ENCODE results near the gene C21orf91.

Gene C21orf91

GRCh38 chr21:17819114-17819876 lies at the start of gene C21orf91:
Gene C21orf91 (minus strand): TSS chr21:17819356. CDS start chr21:17818318, 1,038 bp downstream.
- FAIRE-seq: no peak
- TF ChIP-seq POLR2A (IDR thresholded peaks at IDR 0.05; ENCODE audit: low read depth, low read length): peak; percentile 95
- peak; percentile 94 for DNase-seq (ENCODE audit: insufficient read length, low spot score)

- FAIRE-seq (no peak), DNase-seq (ENCODE audit: insufficient read length, low spot score) (no peak)
- TF ChIP-seq POLR2A (IDR thresholded peaks at IDR 0.05; ENCODE audit: low read depth, low read length): no peak
Measured at GRCh38 chr21:17866590-17866989, 47.4 kb upstream of the C21orf91 start.

GRCh38 chr21:17859661-17860060 lies 40.5 kb upstream of the C21orf91 start:
- no peak for TF ChIP-seq POLR2A (IDR thresholded peaks at IDR 0.05; ENCODE audit: low read depth, low read length)
- DNase-seq (ENCODE audit: insufficient read length, low spot score) (no peak), FAIRE-seq (no peak)

GRCh38 chr21:17858747-17859146 lies 39.6 kb upstream of the C21orf91 start:
- FAIRE-seq (no peak), DNase-seq (ENCODE audit: insufficient read length, low spot score) (no peak)
- no peak for TF ChIP-seq POLR2A (IDR thresholded peaks at IDR 0.05; ENCODE audit: low read depth, low read length)

- FAIRE-seq (no peak), DNase-seq (ENCODE audit: insufficient read length, low spot score) (no peak)
- TF ChIP-seq POLR2A (IDR thresholded peaks at IDR 0.05; ENCODE audit: low read depth, low read length): no peak
Measured at GRCh38 chr21:17854745-17855144, 35.6 kb upstream of the C21orf91 start.

- DNase-seq (ENCODE audit: insufficient read length, low spot score): no peak
- TF ChIP-seq POLR2A (IDR thresholded peaks at IDR 0.05; ENCODE audit: low read depth, low read length): no peak
- no peak for FAIRE-seq
Measured at GRCh38 chr21:17853393-17854275, 34.5 kb upstream of the C21orf91 start.

- DNase-seq (ENCODE audit: insufficient read length, low spot score) (peak; percentile 75), FAIRE-seq (peak; percentile 97)
- no peak for TF ChIP-seq POLR2A (IDR thresholded peaks at IDR 0.05; ENCODE audit: low read depth, low read length)
Measured at GRCh38 chr21:17848228-17848627, 29.1 kb upstream of the C21orf91 start.

- TF ChIP-seq POLR2A (IDR thresholded peaks at IDR 0.05; ENCODE audit: low read depth, low read length): no peak
- no peak for FAIRE-seq
- DNase-seq (ENCODE audit: insufficient read length, low spot score): no peak
Measured at GRCh38 chr21:17841103-17841502, 21.9 kb upstream of the C21orf91 start.

GRCh38 chr21:17834639-17835354 lies 15.6 kb upstream of the C21orf91 start:
- DNase-seq (ENCODE audit: insufficient read length, low spot score): no peak
- TF ChIP-seq POLR2A (IDR thresholded peaks at IDR 0.05; ENCODE audit: low read depth, low read length): no peak
- FAIRE-seq: no peak

- TF ChIP-seq POLR2A (IDR thresholded peaks at IDR 0.05; ENCODE audit: low read depth, low read length): no peak
- FAIRE-seq (no peak), DNase-seq (ENCODE audit: insufficient read length, low spot score) (no peak)
Measured at GRCh38 chr21:17829472-17829871, 10.3 kb upstream of the C21orf91 start.

GRCh38 chr21:17828223-17828622 lies 9.1 kb upstream of the C21orf91 start:
- no peak for DNase-seq (ENCODE audit: insufficient read length, low spot score)
- FAIRE-seq: no peak
- TF ChIP-seq POLR2A (IDR thresholded peaks at IDR 0.05; ENCODE audit: low read depth, low read length): no peak

- TF ChIP-seq POLR2A (IDR thresholded peaks at IDR 0.05; ENCODE audit: low read depth, low read length): no peak
- DNase-seq (ENCODE audit: insufficient read length, low spot score): no peak
- FAIRE-seq: no peak
Measured at GRCh38 chr21:17823846-17824245, 4.7 kb upstream of the C21orf91 start.

- DNase-seq (ENCODE audit: insufficient read length, low spot score): no peak
- no peak for TF ChIP-seq POLR2A (IDR thresholded peaks at IDR 0.05; ENCODE audit: low read depth, low read length)
- no peak for FAIRE-seq
Measured at GRCh38 chr21:17821121-17821520, 2.0 kb upstream of the C21orf91 start.

- DNase-seq (ENCODE audit: insufficient read length, low spot score) (no peak), FAIRE-seq (no peak)
- no peak for TF ChIP-seq POLR2A (IDR thresholded peaks at IDR 0.05; ENCODE audit: low read depth, low read length)
Measured at GRCh38 chr21:17819877-17820229, 697 bp upstream of the C21orf91 start.

Data from H54 (cell line).